ENCODE data around the gene DHCR24. TPM values are rescaled to one million over a fixed set of nuclear protein-coding genes. Genes with fewer than 3 reads are reported as not detected.

The DHCR24 gene
- total and polyA plus RNA-seq, 2 donors (not counting 1 experiment from before 2014, with no cell fraction given): 5.2 to 13.3 TPM

DNA sequence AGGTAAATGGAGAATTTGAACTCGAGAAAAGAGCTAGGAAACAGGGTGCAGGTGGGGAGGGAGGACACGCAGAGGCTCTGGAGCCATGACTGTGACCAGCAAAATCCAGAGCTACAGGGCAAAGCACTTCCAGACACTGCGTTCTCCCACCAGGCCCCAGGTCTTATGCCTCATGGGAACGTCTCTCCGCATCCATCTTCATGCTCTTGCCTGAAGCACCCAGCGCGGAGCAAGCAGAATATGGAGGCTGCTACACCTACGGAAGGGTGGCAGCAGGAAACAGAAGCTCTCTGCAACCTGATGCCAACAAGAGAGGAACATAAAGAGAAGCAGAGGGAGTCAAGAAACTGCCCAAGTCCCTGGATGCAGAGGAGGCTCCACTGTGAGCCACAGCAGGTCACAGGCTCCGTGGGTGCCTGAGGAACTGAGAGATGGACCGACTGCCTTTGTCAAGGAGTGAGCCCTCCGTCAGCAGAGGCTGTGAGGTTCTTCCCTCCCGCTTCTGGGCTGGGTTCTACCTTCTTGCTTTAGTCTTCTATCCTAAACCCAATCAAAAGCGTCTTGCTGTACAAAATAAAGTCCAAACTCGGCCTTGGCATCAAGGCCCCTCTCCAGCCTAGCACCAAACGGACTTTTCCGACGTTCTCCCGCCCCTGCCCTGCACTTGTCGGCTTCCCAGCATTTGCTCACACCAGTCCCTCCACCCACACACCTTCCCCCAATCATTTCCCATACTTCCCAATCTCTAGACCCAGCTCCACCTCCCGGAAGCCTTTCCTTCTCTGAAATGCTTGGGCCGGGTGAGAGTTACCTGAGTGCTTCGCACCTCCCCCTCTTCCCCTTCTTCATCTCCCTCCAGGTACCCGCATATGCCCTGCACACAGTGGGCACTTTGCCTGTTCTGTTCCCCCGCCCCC lies 930 bp downstream of the DHCR24 start:
- H3K27ac Mint-ChIP-seq: peak overlapping the region; percentile 57
- Histone ChIP-seq H3K4me1 (ENCODE audit: control insufficient read depth in 2 of 2, insufficient read depth in 2 of 2, low read length in 2 of 2) (peaks cover 11 to 17% of the 10 kb centered on the region in 2 donors), H3K27me3 (replicated peaks in 1 of 4; ENCODE audit: control extremely low read depth in 1 of 4, control insufficient read depth in 3 of 4, insufficient read depth in 4 of 4, low read length in 3 of 4) (peaks cover 0 to 18% (median 1%) of the 10 kb centered on the region in 4 experiments), H3K9ac (ENCODE audit: low read length) (peak overlapping the region; percentile 73), H2AFZ (ENCODE audit: insufficient read depth, low read depth, low read length, poor library complexity, severe bottlenecking) (peak overlapping the region; percentile 97), H3K36me3 (replicated peaks in 1 of 2; ENCODE audit: control extremely low read depth in 1 of 2, control insufficient read depth in 1 of 2, extremely low read depth in 1 of 2, insufficient read depth in 2 of 2, low read length in 1 of 2) (no peaks in the 10 kb centered on the region), H3K27ac (ENCODE audit: low read length in 2 of 2) (no peak overlapping the region), H3K9me3 (ENCODE audit: control extremely low read depth in 1 of 3, control insufficient read depth in 2 of 3, insufficient read depth in 1 of 3, low read length in 2 of 3) (no peaks in the 10 kb centered on the region), H3K4me3 (ENCODE audit: control extremely low read depth in 1 of 5, extremely low read depth in 1 of 5, insufficient read depth in 1 of 5, low read depth in 2 of 5, low read length in 4 of 5) (peak overlapping the region in 4 of 5 experiments; percentile 48 to 79 (median 76)), H4K20me1 (ENCODE audit: control insufficient read depth, insufficient read depth, low read length, poor library complexity, severe bottlenecking) (no peaks in the 10 kb centered on the region), H3K79me2 (ENCODE audit: control insufficient read depth, insufficient read depth, low read length) (no peaks in the 10 kb centered on the region), H3K4me2 (replicated peaks; ENCODE audit: low read depth, low read length, poor library complexity, severe bottlenecking) (peak overlapping the region; percentile 83)
- ATAC-seq (ENCODE audit: low read depth): no peak
- POLR2A ChIA-PET: no interaction called here
- intact Hi-C loops (cut with micrococcal nuclease): loop anchor here (2.0 to 5.0 kb wide), 3 partner anchors 171 to 1049 kb away; partner anchors contain the start of genes NDC1, TCEANC2, TMEM59 and TTC4
- peaks cover 4% of the 10 kb centered on the region for H3K9me3 Mint-ChIP-seq (ENCODE audit: insufficient read depth)
- H3K4me3 Mint-ChIP-seq: peak overlapping the region; percentile 96
- WGBS (ENCODE audit: insufficient coverage): 44% methylated on average over 24 of the region's 24 CpGs
- DNase-seq: peak; percentile 15
- peaks cover 20% of the 10 kb centered on the region for H3K27me3 Mint-ChIP-seq
- peaks cover 30% of the 10 kb centered on the region for H3K4me1 Mint-ChIP-seq
- TF ChIP-seq, protein P1, sequence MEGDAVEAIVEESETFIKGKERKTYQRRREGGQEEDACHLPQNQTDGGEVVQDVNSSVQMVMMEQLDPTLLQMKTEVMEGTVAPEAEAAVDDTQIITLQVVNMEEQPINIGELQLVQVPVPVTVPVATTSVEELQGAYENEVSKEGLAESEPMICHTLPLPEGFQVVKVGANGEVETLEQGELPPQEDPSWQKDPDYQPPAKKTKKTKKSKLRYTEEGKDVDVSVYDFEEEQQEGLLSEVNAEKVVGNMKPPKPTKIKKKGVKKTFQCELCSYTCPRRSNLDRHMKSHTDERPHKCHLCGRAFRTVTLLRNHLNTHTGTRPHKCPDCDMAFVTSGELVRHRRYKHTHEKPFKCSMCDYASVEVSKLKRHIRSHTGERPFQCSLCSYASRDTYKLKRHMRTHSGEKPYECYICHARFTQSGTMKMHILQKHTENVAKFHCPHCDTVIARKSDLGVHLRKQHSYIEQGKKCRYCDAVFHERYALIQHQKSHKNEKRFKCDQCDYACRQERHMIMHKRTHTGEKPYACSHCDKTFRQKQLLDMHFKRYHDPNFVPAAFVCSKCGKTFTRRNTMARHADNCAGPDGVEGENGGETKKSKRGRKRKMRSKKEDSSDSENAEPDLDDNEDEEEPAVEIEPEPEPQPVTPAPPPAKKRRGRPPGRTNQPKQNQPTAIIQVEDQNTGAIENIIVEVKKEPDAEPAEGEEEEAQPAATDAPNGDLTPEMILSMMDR (IDR thresholded peaks at IDR 0.05): no peak
- TF ChIP-seq EZH2 (IDR thresholded peaks at IDR 0.05; ENCODE audit: borderline replicate concordance, insufficient read depth, low read depth, low read length, poor library complexity, severe bottlenecking): no peak
- CTCF ChIA-PET: interaction anchor here (1.1 to 1.6 kb wide), 3 partner anchors 9 to 85 kb away, joined by 3 to 5 read pairs (median 3); partner anchors contain the start of gene TTC22
